Sigmoid colon (tissue), 7 donors: ENCODE measurements around the gene DCAF8L2. TPM values are rescaled to one million over a fixed set of nuclear protein-coding genes. Genes with fewer than 3 reads are reported as not detected.

ENCODE experiments used
- DNase-seq: peaks from one replicate; pipeline ENCODE4 v3.0.0-alpha.2; 2019
- H3K27ac ChIP-seq, 4 donors: fragments of 200-600 bp; sonication (generic); one replicate each; pipeline ENCODE4 v1.5.1; 2016 to 2019; ENCODE audit warnings: mild to moderate bottlenecking in 1 of 4
- H3K27me3 ChIP-seq, 3 donors: fragments of 200-600 bp; sonication (generic); one replicate each; pipeline ENCODE4 v1.5.1; 2019; ENCODE audit warnings: mild to moderate bottlenecking in 1 of 3
- H3K36me3 ChIP-seq, 4 donors: fragments of 200-600 bp; sonication (generic); one replicate each; pipeline ENCODE4 v1.5.1; 2016 to 2019
- H3K4me1 ChIP-seq, 4 donors: fragments of 200-600 bp; sonication (generic); one replicate each; pipeline ENCODE4 v1.5.1; 2017 to 2019
- H3K4me3 ChIP-seq, 4 donors: fragments of 200-600 bp; sonication (generic); one replicate each; pipeline ENCODE4 v1.5.1; 2017 to 2019; ENCODE audit warnings: mild to moderate bottlenecking in 2 of 4, moderate library complexity in 1 of 4
- H3K9me3 ChIP-seq, 4 donors: fragments of 200-600 bp in 3 of 4; sonication (generic) in 3 of 4; one replicate each; pipeline versions ENCODE4 v1.5.1 to v1.6.1; 2013 to 2019
- CTCF ChIP-seq, 4 experiments: fragments of 450-650 bp in 3 of 4; fragments of 200-600 bp in 1 of 4; IDR thresholded peaks; one replicate each; pipeline ENCODE4 v1.5.1; 2016 to 2019; ENCODE audit warnings: antibody characterized with exemption in 4 of 4, mild to moderate bottlenecking in 3 of 4, moderate library complexity in 2 of 4
- EP300 ChIP-seq, 4 donors: sonication (generic); formaldehyde crosslinking; IDR thresholded peaks; one replicate each; pipeline ENCODE4 v1.6.1; 2017; ENCODE audit warnings: antibody characterized with exemption in 4 of 4
- POLR2A ChIP-seq, 2 donors: fragments of 450-650 bp; IDR thresholded peaks; one replicate each; pipeline ENCODE4 v1.6.1; 2016; ENCODE audit warnings: antibody characterized with exemption in 2 of 2, mild to moderate bottlenecking in 2 of 2, moderate library complexity in 2 of 2
- POLR2AphosphoS5 ChIP-seq, 4 donors: sonication (generic); formaldehyde crosslinking; IDR thresholded peaks; one replicate each; pipeline ENCODE4 v1.6.1; 2017; ENCODE audit warnings: antibody characterized with exemption in 4 of 4
- WGBS, 2 donors: extraction: QIAGEN DNeasy Blood & Tissue Kit; methylation state at CpG; one replicate each; pipeline ENCODE4 v1.1.7; 2013; 5-methylcytosine and 5-hydroxymethylcytosine counted together
- intact Hi-C: fragments of 100-400 bp; cut with DNase I; formaldehyde crosslinking; loops from one replicate; pipeline ENCODE4 v1.15.1; 2023
- polyA plus RNA-seq, 3 donors: library from polyadenylated mRNA; stranded (reverse); fragments of 200-250 nt; gene quantifications; one replicate each; pipeline ENCODE4 v1.2.3, GENCODE V29; 2013
- total RNA-seq, 4 donors: library from RNA; depleted of rRNA; stranded (reverse); fragments of >200 nt; gene quantifications; one replicate each; pipeline ENCODE4 v1.1.0, GENCODE V29; 2016
- donor health status: healthy with polysubstance abuse.
- donor health status: Bipolar disorder and iron deficiency.
- donor health status: healthy.

DCAF8L2 gene
- total and polyA plus RNA-seq, 7 donors: not detected

GRCh38 chrX:27619459-27619858 is 29.3 kb downstream of the DCAF8L2 start:
- DNase-seq: no peak
- intact Hi-C loops: no loop called here
- no peaks in the 10 kb centered on the region for H3K27me3 ChIP-seq
- H3K4me1 ChIP-seq: no peaks in the 10 kb centered on the region
- H3K27ac ChIP-seq: no peak overlapping the region
- TF ChIP-seq POLR2AphosphoS5 (IDR thresholded peaks at IDR 0.05) (no peak), EP300 (IDR thresholded peaks at IDR 0.05) (no peak), CTCF (IDR thresholded peaks at IDR 0.05) (no peak), POLR2A (IDR thresholded peaks at IDR 0.05) (no peak)
- no peaks in the 10 kb centered on the region for H3K36me3 ChIP-seq
- no peak overlapping the region for H3K4me3 ChIP-seq
- WGBS, 2 donors: 7 to 29% methylated on average over 1 of the region's 1 CpG
- no peaks in the 10 kb centered on the region for H3K9me3 ChIP-seq

GRCh38 chrX:27619975-27620374 is 29.8 kb downstream of the DCAF8L2 start:
- intact Hi-C loops: no loop called here
- Histone ChIP-seq H3K36me3 (no peaks in the 10 kb centered on the region), H3K27ac (no peak overlapping the region), H3K9me3 (no peaks in the 10 kb centered on the region), H3K27me3 (no peaks in the 10 kb centered on the region), H3K4me3 (no peak overlapping the region), H3K4me1 (no peaks in the 10 kb centered on the region)
- WGBS, 2 donors: 28 to 40% methylated on average over 2 of the region's 2 CpGs
- TF ChIP-seq POLR2AphosphoS5 (IDR thresholded peaks at IDR 0.05) (no peak), EP300 (IDR thresholded peaks at IDR 0.05) (no peak), CTCF (IDR thresholded peaks at IDR 0.05) (no peak), POLR2A (IDR thresholded peaks at IDR 0.05) (no peak)
- no peak for DNase-seq

GRCh38 chrX:27622883-27623282 is 32.7 kb downstream of the DCAF8L2 start:
- no peak for DNase-seq
- intact Hi-C loops: no loop called here
- Histone ChIP-seq H3K9me3 (no peaks in the 10 kb centered on the region), H3K36me3 (no peaks in the 10 kb centered on the region), H3K4me1 (no peaks in the 10 kb centered on the region), H3K27ac (no peak overlapping the region), H3K27me3 (no peaks in the 10 kb centered on the region), H3K4me3 (no peak overlapping the region)
- no peak for TF ChIP-seq EP300 (IDR thresholded peaks at IDR 0.05)
- TF ChIP-seq POLR2AphosphoS5 (IDR thresholded peaks at IDR 0.05): no peak
- no peak for TF ChIP-seq CTCF (IDR thresholded peaks at IDR 0.05)
- no peak for TF ChIP-seq POLR2A (IDR thresholded peaks at IDR 0.05)

GRCh38 chrX:27626066-27626465 is 35.9 kb downstream of the DCAF8L2 start:
- H3K36me3 ChIP-seq: no peaks in the 10 kb centered on the region
- H3K4me1 ChIP-seq: no peaks in the 10 kb centered on the region
- H3K27me3 ChIP-seq: no peaks in the 10 kb centered on the region
- no peak for TF ChIP-seq POLR2AphosphoS5 (IDR thresholded peaks at IDR 0.05)
- no peak for DNase-seq
- 91% methylated on average over 3 of the region's 3 CpGs for WGBS, 2 donors
- no peak overlapping the region for H3K27ac ChIP-seq
- intact Hi-C loops: no loop called here
- H3K4me3 ChIP-seq: no peak overlapping the region
- no peaks in the 10 kb centered on the region for H3K9me3 ChIP-seq

- TF ChIP-seq EP300 (IDR thresholded peaks at IDR 0.05): no peak
- no peak for TF ChIP-seq CTCF (IDR thresholded peaks at IDR 0.05)
- no peak for TF ChIP-seq POLR2A (IDR thresholded peaks at IDR 0.05)
- no peak for TF ChIP-seq POLR2AphosphoS5 (IDR thresholded peaks at IDR 0.05)
- intact Hi-C loops: no loop called here
- no peak for DNase-seq
- no peaks in the 10 kb centered on the region for H3K27me3 ChIP-seq
- H3K36me3 ChIP-seq: no peaks in the 10 kb centered on the region
- no peaks in the 10 kb centered on the region for H3K4me1 ChIP-seq
- H3K9me3 ChIP-seq: no peaks in the 10 kb centered on the region
- H3K27ac ChIP-seq: no peak overlapping the region
- no peak overlapping the region for H3K4me3 ChIP-seq
- WGBS, 2 donors: 78 to 79% methylated on average over 3 of the region's 3 CpGs
These were observed 43.2 kb downstream of the DCAF8L2 start for GRCh38 chrX:27633328-27633727.
